GM12875 (cell line): ENCODE measurements around the gene ATP6V1G2.

ENCODE experiments used
- H3K4me3 ChIP-seq: one replicate; pipeline ENCODE4 v1.5.1; 2011; ENCODE audit warnings: low read depth, low read length, control low read depth
- CTCF ChIP-seq: IDR thresholded peaks from 2 replicates; pipeline ENCODE4 v1.5.1; 2011; ENCODE audit warnings: low read depth, mild to moderate bottlenecking, control low read depth, inconsistent platforms, low read length, moderate library complexity, borderline replicate concordance; ENCODE audit not compliant: insufficient read depth

The ATP6V1G2 gene

GRCh38 chr6:31575335-31575901 is 29.0 kb upstream of the ATP6V1G2 start, which contains the start of gene TNF:
TSS of gene TNF (plus strand) at chr6:31575565. CDS start at chr6:31575742, 177 bp downstream.
- TF ChIP-seq CTCF = no peak
- peak within 1 kb of the TSS; percentile 64 for H3K4me3 ChIP-seq

GRCh38 chr6:31574106-31575061 is 28.0 kb upstream of the ATP6V1G2 start:
- TF ChIP-seq CTCF = no peak
- H3K4me3 ChIP-seq = peak overlapping the region; percentile 64

GRCh38 chr6:31573239-31574105 is 27.1 kb upstream of the ATP6V1G2 start:
- TF ChIP-seq CTCF = no peak
- H3K4me3 ChIP-seq = peak overlapping the region; percentile 65

- TF ChIP-seq CTCF = no peak
Measured at GRCh38 chr6:31572041-31572911, 25.9 kb upstream of the ATP6V1G2 start, which contains the start of gene LTA. TSS of gene LTA (plus strand) at chr6:31572289. CDS start at chr6:31572743, 454 bp downstream.

GRCh38 chr6:31569861-31570536 is 23.6 kb upstream of the ATP6V1G2 start:
- no peak for TF ChIP-seq CTCF
- no peak overlapping the region for H3K4me3 ChIP-seq

More at GRCh38 chr6:31572041-31572911, 25.9 kb upstream of the ATP6V1G2 start, which contains the start of gene LTA:
- H3K4me3 ChIP-seq = peak within 1 kb of the TSS; percentile 65
